GM23338 (cell line): ENCODE data around the gene COG6. TPM values are rescaled to one million over a fixed set of nuclear protein-coding genes. Genes with fewer than 3 reads are reported as not detected.

Experiments used
- ATAC-seq: fragments of 200-7000 bp; cut with Tn5 transposase; 3 replicates; pipeline ENCODE4 v1.9.1; 2020
- DNase-seq: peaks from one replicate; pipeline ENCODE4 v3.0.0-alpha.2; 2015; ENCODE audit warnings: low spot score
- H2AFZ ChIP-seq: fragments of 200-600 bp; sonication (generic); 2 replicates; pipeline ENCODE4 v1.8.0; 2016; ENCODE audit warnings: antibody characterized with exemption, mild to moderate bottlenecking, moderate library complexity
- H3F3A ChIP-seq: fragments of 200-600 bp; sonication (generic); replicated peaks from 2 replicates; pipeline ENCODE4 v1.8.0; 2017; ENCODE audit warnings: antibody characterized with exemption, mixed run types, low read depth
- H3K27ac ChIP-seq: fragments of 200-600 bp; sonication (generic); 2 replicates; pipeline ENCODE4 v1.6.1; 2016; ENCODE audit warnings: low read depth
- H3K27me3 ChIP-seq: fragments of 200-600 bp; sonication (generic); 2 replicates; pipeline ENCODE4 v1.8.0; 2016; ENCODE audit warnings: mild to moderate bottlenecking, mixed run types, moderate library complexity; ENCODE audit not compliant: insufficient read depth
- H3K36me3 ChIP-seq: fragments of 200-600 bp; sonication (generic); 2 replicates; pipeline ENCODE4 v1.8.0; 2016; ENCODE audit warnings: mild to moderate bottlenecking; ENCODE audit not compliant: insufficient read depth
- H3K4me1 ChIP-seq: fragments of 200-600 bp; sonication (generic); 2 replicates; pipeline ENCODE4 v1.8.0; 2016; ENCODE audit warnings: mild to moderate bottlenecking, moderate library complexity; ENCODE audit not compliant: insufficient read depth
- H3K4me2 ChIP-seq: fragments of 200-600 bp; sonication (generic); 2 replicates; pipeline ENCODE4 v1.7.1; 2017; ENCODE audit warnings: mixed run types
- H3K4me3 ChIP-seq: fragments of 200-600 bp; sonication (generic); 2 replicates; pipeline ENCODE4 v1.6.1; 2016; ENCODE audit warnings: mixed run types
- H3K79me2 ChIP-seq: fragments of 200-600 bp; sonication (generic); replicated peaks from 2 replicates; pipeline ENCODE4 v1.8.0; 2017; ENCODE audit warnings: mild to moderate bottlenecking; ENCODE audit not compliant: insufficient read depth
- H3K9me2 ChIP-seq: fragments of 200-600 bp; sonication (generic); 2 replicates; pipeline ENCODE4 v1.8.0; 2017; ENCODE audit not compliant: insufficient read depth
- H4K20me1 ChIP-seq: fragments of 200-600 bp; sonication (generic); replicated peaks from 2 replicates; pipeline ENCODE4 v1.8.0; 2017; ENCODE audit warnings: mild to moderate bottlenecking; ENCODE audit not compliant: insufficient read depth
- H3K27ac Mint-ChIP-seq: 2 replicates; pipeline ENCODE4 v1.8.0; 2020; ENCODE audit warnings: inconsistent platforms, mild to moderate bottlenecking, moderate library complexity, mixed read lengths
- H3K27me3 Mint-ChIP-seq: 3 replicates; pipeline ENCODE4 v1.8.0; 2022; ENCODE audit warnings: low read depth, mild to moderate bottlenecking, moderate library complexity, mixed read lengths, inconsistent platforms; ENCODE audit not compliant: insufficient read depth, poor library complexity
- H3K36me3 Mint-ChIP-seq: 3 replicates; pipeline ENCODE4 v1.8.0; 2021; ENCODE audit warnings: low read depth, mild to moderate bottlenecking, inconsistent platforms, moderate library complexity, mixed read lengths
- H3K4me1 Mint-ChIP-seq: 3 replicates; pipeline ENCODE4 v1.8.0; 2020; ENCODE audit warnings: mild to moderate bottlenecking, inconsistent platforms, mixed read lengths
- H3K4me3 Mint-ChIP-seq: 3 replicates; pipeline ENCODE4 v1.8.0; 2021; ENCODE audit warnings: moderate library complexity, mild to moderate bottlenecking, inconsistent platforms, mixed read lengths
- H3K9me3 Mint-ChIP-seq: 3 replicates; pipeline ENCODE4 v1.8.0; 2020; ENCODE audit warnings: moderate library complexity, mild to moderate bottlenecking, inconsistent platforms, mixed read lengths
- CREB1 ChIP-seq: fragments of 250-450 bp; sonication (Bioruptor Pico); IDR thresholded peaks from 2 replicates; pipeline ENCODE4 v1.5.0; 2020; ENCODE audit warnings: low read depth, mild to moderate bottlenecking, moderate library complexity
- EZH2 ChIP-seq: fragments of 200-600 bp; sonication (generic); IDR thresholded peaks from one replicate; pipeline ENCODE4 v1.8.0; 2017; ENCODE audit warnings: antibody characterized with exemption, mild to moderate bottlenecking, low read depth; ENCODE audit not compliant: unreplicated experiment
- JUNB ChIP-seq: IDR thresholded peaks from one replicate; pipeline ENCODE4 v1.6.1; 2016; ENCODE audit warnings: antibody characterized with exemption; ENCODE audit not compliant: unreplicated experiment
- NANOG ChIP-seq: IDR thresholded peaks from 2 replicates; pipeline ENCODE4 v1.6.1; 2016; ENCODE audit warnings: antibody characterized with exemption, borderline replicate concordance
- POLR2AphosphoS5 ChIP-seq: IDR thresholded peaks from 2 replicates; pipeline ENCODE4 v1.6.1; 2016; ENCODE audit warnings: antibody characterized with exemption, low read depth
- STAT1 ChIP-seq: IDR thresholded peaks from one replicate; pipeline ENCODE4 v1.6.1; 2016; ENCODE audit warnings: antibody characterized with exemption; ENCODE audit not compliant: unreplicated experiment
- ZNF114 ChIP-seq: fragments of 250-450 bp; sonication (Bioruptor Pico); IDR thresholded peaks from 2 replicates; pipeline ENCODE4 v1.5.0; 2020; ENCODE audit warnings: mild to moderate bottlenecking, moderate library complexity
- ZNF331 ChIP-seq: fragments of 250-450 bp; sonication (Bioruptor Pico); IDR thresholded peaks from 2 replicates; pipeline ENCODE4 v1.5.0; 2020; ENCODE audit warnings: low read depth, mild to moderate bottlenecking, moderate library complexity
- ZNF462 ChIP-seq: fragments of 250-450 bp; sonication (Bioruptor Pico); IDR thresholded peaks from 2 replicates; pipeline ENCODE4 v1.5.0; 2020; ENCODE audit warnings: mild to moderate bottlenecking, moderate library complexity
- polyA plus RNA-seq: library from polyadenylated mRNA; unstranded; fragments of >200 nt; fragmentation: Nextera tagmentation; extraction: Ambion mirVana; gene quantifications from 2 replicates; pipeline ENCODE4 v1.2.1, GENCODE V29; 2016
- total RNA-seq: library from RNA; depleted of rRNA; stranded (reverse); fragments of >200 nt; shearing (Covaris generic); gene quantifications from 2 replicates; pipeline ENCODE4 v1.2.3, GENCODE V29; 2014
- TF ChIP-seq, protein P1 (sequence below): IDR thresholded peaks from one replicate; pipeline ENCODE4 v1.6.1; 2018; ENCODE audit warnings: antibody characterized with exemption; ENCODE audit not compliant: unreplicated experiment
- TF ChIP-seq, protein P2 (sequence below): IDR thresholded peaks from 2 replicates; pipeline ENCODE4 v1.6.1; 2016; ENCODE audit warnings: antibody characterized with exemption
- TF ChIP-seq, protein P3 (sequence below), 2 experiments: fragments of 200-600 bp in 1 of 2; sonication (generic) in 1 of 2; conservative IDR thresholded peaks; 2 replicates each; pipeline versions ENCODE4 v1.5.1 to v1.6.1; 2016 to 2017; ENCODE audit warnings: antibody characterized with exemption in 2 of 2, low read depth in 2 of 2, mild to moderate bottlenecking in 2 of 2, moderate library complexity in 1 of 2

Gene COG6
- total and polyA plus RNA-seq, 2 experiments from 2014 or later: 10.0 to 23.6 TPM

- no peak for TF ChIP-seq POLR2AphosphoS5
- no peak for TF ChIP-seq ZNF114 (CRISPR knock-in tag)
- TF ChIP-seq, protein P1, sequence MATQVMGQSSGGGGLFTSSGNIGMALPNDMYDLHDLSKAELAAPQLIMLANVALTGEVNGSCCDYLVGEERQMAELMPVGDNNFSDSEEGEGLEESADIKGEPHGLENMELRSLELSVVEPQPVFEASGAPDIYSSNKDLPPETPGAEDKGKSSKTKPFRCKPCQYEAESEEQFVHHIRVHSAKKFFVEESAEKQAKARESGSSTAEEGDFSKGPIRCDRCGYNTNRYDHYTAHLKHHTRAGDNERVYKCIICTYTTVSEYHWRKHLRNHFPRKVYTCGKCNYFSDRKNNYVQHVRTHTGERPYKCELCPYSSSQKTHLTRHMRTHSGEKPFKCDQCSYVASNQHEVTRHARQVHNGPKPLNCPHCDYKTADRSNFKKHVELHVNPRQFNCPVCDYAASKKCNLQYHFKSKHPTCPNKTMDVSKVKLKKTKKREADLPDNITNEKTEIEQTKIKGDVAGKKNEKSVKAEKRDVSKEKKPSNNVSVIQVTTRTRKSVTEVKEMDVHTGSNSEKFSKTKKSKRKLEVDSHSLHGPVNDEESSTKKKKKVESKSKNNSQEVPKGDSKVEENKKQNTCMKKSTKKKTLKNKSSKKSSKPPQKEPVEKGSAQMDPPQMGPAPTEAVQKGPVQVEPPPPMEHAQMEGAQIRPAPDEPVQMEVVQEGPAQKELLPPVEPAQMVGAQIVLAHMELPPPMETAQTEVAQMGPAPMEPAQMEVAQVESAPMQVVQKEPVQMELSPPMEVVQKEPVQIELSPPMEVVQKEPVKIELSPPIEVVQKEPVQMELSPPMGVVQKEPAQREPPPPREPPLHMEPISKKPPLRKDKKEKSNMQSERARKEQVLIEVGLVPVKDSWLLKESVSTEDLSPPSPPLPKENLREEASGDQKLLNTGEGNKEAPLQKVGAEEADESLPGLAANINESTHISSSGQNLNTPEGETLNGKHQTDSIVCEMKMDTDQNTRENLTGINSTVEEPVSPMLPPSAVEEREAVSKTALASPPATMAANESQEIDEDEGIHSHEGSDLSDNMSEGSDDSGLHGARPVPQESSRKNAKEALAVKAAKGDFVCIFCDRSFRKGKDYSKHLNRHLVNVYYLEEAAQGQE: no peak
- no peak for TF ChIP-seq JUNB
These were observed 9.3 kb upstream of the COG6 start (continued) for GRCh38 chr13:39646122-39646521.

GRCh38 chr13:39655041-39655568 is 357 bp upstream of the COG6 start:
- H3K4me1 Mint-ChIP-seq: peaks cover 3% of the 10 kb centered on the region
- Histone ChIP-seq H3K79me2 (0 out of 2 replicates have a peak, but pooled peaks cover 13% of the 10 kb centered on the region), H3K4me1 (peaks cover 5% of the 10 kb centered on the region; the same call in 1 of the 2 replicates), H3K36me3 (0 out of 2 replicates have a peak, but pooled peaks cover 1% of the 10 kb centered on the region), H3K27me3 (no peaks in the 10 kb centered on the region), H3F3A (no peaks in the 10 kb centered on the region), H3K9me2 (no peaks in the 10 kb centered on the region), H2AFZ (peak overlapping the region; percentile 99), H4K20me1 (0 out of 2 replicates have a peak, but pooled peaks cover 9% of the 10 kb centered on the region), H3K27ac (no peak overlapping the region), H3K4me3 (peak overlapping the region; percentile 91), H3K4me2 (peak overlapping the region; percentile 94)
- no peak overlapping the region for H3K27ac Mint-ChIP-seq
- peaks cover 7% of the 10 kb centered on the region for H3K27me3 Mint-ChIP-seq
- no peak for DNase-seq
- no peaks in the 10 kb centered on the region for H3K9me3 Mint-ChIP-seq
- H3K36me3 Mint-ChIP-seq: no peaks in the 10 kb centered on the region
- no peak for ATAC-seq
- peak overlapping the region; percentile 88 for H3K4me3 Mint-ChIP-seq
- TF ChIP-seq NANOG: no peak
- no peak for TF ChIP-seq ZNF331 (CRISPR knock-in tag)
- no peak for TF ChIP-seq EZH2
- TF ChIP-seq ZNF114 (CRISPR knock-in tag): no peak
- TF ChIP-seq, protein P2, sequence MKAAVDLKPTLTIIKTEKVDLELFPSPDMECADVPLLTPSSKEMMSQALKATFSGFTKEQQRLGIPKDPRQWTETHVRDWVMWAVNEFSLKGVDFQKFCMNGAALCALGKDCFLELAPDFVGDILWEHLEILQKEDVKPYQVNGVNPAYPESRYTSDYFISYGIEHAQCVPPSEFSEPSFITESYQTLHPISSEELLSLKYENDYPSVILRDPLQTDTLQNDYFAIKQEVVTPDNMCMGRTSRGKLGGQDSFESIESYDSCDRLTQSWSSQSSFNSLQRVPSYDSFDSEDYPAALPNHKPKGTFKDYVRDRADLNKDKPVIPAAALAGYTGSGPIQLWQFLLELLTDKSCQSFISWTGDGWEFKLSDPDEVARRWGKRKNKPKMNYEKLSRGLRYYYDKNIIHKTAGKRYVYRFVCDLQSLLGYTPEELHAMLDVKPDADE: no peak
- TF ChIP-seq JUNB: no peak
- no peak for TF ChIP-seq ZNF462
- no peak for TF ChIP-seq STAT1
- no peak for TF ChIP-seq POLR2AphosphoS5
- TF ChIP-seq, protein P3, sequence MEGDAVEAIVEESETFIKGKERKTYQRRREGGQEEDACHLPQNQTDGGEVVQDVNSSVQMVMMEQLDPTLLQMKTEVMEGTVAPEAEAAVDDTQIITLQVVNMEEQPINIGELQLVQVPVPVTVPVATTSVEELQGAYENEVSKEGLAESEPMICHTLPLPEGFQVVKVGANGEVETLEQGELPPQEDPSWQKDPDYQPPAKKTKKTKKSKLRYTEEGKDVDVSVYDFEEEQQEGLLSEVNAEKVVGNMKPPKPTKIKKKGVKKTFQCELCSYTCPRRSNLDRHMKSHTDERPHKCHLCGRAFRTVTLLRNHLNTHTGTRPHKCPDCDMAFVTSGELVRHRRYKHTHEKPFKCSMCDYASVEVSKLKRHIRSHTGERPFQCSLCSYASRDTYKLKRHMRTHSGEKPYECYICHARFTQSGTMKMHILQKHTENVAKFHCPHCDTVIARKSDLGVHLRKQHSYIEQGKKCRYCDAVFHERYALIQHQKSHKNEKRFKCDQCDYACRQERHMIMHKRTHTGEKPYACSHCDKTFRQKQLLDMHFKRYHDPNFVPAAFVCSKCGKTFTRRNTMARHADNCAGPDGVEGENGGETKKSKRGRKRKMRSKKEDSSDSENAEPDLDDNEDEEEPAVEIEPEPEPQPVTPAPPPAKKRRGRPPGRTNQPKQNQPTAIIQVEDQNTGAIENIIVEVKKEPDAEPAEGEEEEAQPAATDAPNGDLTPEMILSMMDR (conservative IDR thresholded peaks at IDR 0.05; ENCODE audit: low read depth in 2 of 2): no peak
- no peak for TF ChIP-seq CREB1 (CRISPR knock-in tag)
